Parathyroid adenoma (tissue), 2 donors: ENCODE data around the gene PDZRN3.

Experiments used
- H2AFZ ChIP-seq: fragments of 300-600 bp; sonication (generic); one replicate; pipeline ENCODE4 v1.7.0; 2017; ENCODE audit warnings: antibody characterized with exemption, mild to moderate bottlenecking
- H3K27ac ChIP-seq: fragments of 300-600 bp; sonication (generic); one replicate; pipeline ENCODE4 v1.7.0; 2017
- H3K27me3 ChIP-seq: fragments of 300-600 bp; sonication (generic); one replicate; pipeline ENCODE4 v1.7.0; 2017; ENCODE audit warnings: low read length; ENCODE audit not compliant: control insufficient read depth, insufficient read depth
- H3K36me3 ChIP-seq: fragments of 300-600 bp; sonication (generic); one replicate; pipeline ENCODE4 v1.7.0; 2017; ENCODE audit warnings: low read length; ENCODE audit not compliant: control insufficient read depth, insufficient read depth
- H3K4me1 ChIP-seq: fragments of 300-600 bp; sonication (generic); one replicate; pipeline ENCODE4 v1.7.0; 2017; ENCODE audit warnings: control low read depth
- H3K4me2 ChIP-seq: fragments of 300-600 bp; sonication (generic); one replicate; pipeline ENCODE4 v1.7.0; 2017; ENCODE audit warnings: low read length
- H3K4me3 ChIP-seq: fragments of 300-600 bp; sonication (generic); one replicate; pipeline ENCODE4 v1.7.0; 2017; ENCODE audit warnings: low read depth, low read length
- H3K79me2 ChIP-seq: fragments of 300-600 bp; sonication (generic); one replicate; pipeline ENCODE4 v1.7.0; 2017; ENCODE audit warnings: control low read depth
- H3K9ac ChIP-seq: fragments of 300-600 bp; sonication (generic); one replicate; pipeline ENCODE4 v1.7.0; 2017; ENCODE audit warnings: mild to moderate bottlenecking
- H3K9me3 ChIP-seq: fragments of 300-600 bp; sonication (generic); one replicate; pipeline ENCODE4 v1.7.0; 2017; ENCODE audit warnings: low read length; ENCODE audit not compliant: control insufficient read depth
- CTCF ChIP-seq: fragments of 300-600 bp; sonication (generic); IDR thresholded peaks from one replicate; pipeline ENCODE4 v1.7.0; 2017; ENCODE audit warnings: antibody characterized with exemption, mild to moderate bottlenecking
- donor health status: primary hyperparathyroidism.

Gene PDZRN3

DNA sequence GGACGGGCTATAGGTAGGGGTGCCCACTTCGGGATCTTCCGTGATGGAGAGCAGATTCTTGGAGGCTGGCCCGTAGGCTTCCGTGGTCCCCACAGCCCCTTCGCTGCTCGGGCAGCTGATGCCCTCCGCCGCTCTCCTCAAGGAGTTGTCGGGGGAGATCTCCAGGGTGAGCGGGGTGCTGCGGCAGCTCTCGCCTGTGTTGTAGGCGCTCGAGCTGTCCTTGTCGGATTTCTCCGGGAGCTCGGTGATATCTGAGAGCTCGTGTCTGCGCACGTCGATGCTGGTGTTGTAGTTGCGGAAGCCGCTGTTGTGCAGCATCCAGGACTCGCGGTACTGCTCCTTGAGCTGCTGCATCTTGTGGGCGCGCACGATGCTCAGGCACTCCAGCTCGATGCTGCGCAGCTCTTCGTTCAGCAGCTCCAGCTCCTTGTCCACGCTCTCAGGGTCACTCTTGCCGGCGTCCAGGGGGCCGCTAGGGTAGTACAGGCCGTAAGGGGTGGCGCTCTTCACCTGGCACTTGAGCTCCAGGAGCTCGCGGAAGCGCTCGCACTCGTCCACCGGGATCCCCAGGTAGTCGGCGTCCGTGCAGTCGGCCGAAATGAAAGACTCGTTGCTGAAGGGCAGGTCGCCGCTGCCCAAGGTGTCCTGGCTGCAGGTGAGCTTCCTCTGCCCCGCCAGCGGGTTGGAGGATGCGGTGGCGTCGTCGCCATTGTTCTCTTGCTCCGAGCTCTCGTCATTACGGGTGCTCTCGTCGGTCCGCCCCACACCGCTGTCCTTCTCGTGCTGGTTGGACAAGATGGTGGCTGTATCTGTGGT, 240.4 kb downstream of the PDZRN3 start:
- no peak for TF ChIP-seq CTCF

GRCh38 chr3:73383470-73384049, 241.2 kb downstream of the PDZRN3 start:
- Histone ChIP-seq H3K27me3 (no peaks in the 10 kb centered on the region), H3K27ac (no peak overlapping the region)

More for the DNA sequence above, 240.4 kb downstream of the PDZRN3 start:
- no peaks in the 10 kb centered on the region for H3K9me3 ChIP-seq
- H3K79me2 ChIP-seq: no peaks in the 10 kb centered on the region
- H3K27me3 ChIP-seq: no peaks in the 10 kb centered on the region
- H3K4me3 ChIP-seq: no peak overlapping the region
- no peak overlapping the region for H3K9ac ChIP-seq
- no peak overlapping the region for H2AFZ ChIP-seq
- H3K4me2 ChIP-seq: no peak overlapping the region
- no peaks in the 10 kb centered on the region for H3K4me1 ChIP-seq
- no peaks in the 10 kb centered on the region for H3K36me3 ChIP-seq
- no peak overlapping the region for H3K27ac ChIP-seq

GRCh38 chr3:73381551-73381950, 243.2 kb downstream of the PDZRN3 start:
- H3K9me3 ChIP-seq: no peaks in the 10 kb centered on the region
- H3K4me1 ChIP-seq: no peaks in the 10 kb centered on the region
- no peak overlapping the region for H2AFZ ChIP-seq
- no peaks in the 10 kb centered on the region for H3K79me2 ChIP-seq
- no peak overlapping the region for H3K4me3 ChIP-seq
- H3K4me2 ChIP-seq: no peak overlapping the region
- no peaks in the 10 kb centered on the region for H3K36me3 ChIP-seq
- no peak for TF ChIP-seq CTCF
- no peak overlapping the region for H3K9ac ChIP-seq
- no peak overlapping the region for H3K27ac ChIP-seq
- H3K27me3 ChIP-seq: no peaks in the 10 kb centered on the region

More at GRCh38 chr3:73383470-73384049, 241.2 kb downstream of the PDZRN3 start:
- Histone ChIP-seq H3K4me3 (no peak overlapping the region), H2AFZ (no peak overlapping the region), H3K4me1 (no peaks in the 10 kb centered on the region), H3K9me3 (no peaks in the 10 kb centered on the region), H3K79me2 (no peaks in the 10 kb centered on the region), H3K9ac (no peak overlapping the region), H3K4me2 (no peak overlapping the region), H3K36me3 (no peaks in the 10 kb centered on the region)
- TF ChIP-seq CTCF: no peak

GRCh38 chr3:73380735-73381532, 243.8 kb downstream of the PDZRN3 start:
- Histone ChIP-seq H3K27me3 (no peaks in the 10 kb centered on the region), H2AFZ (no peak overlapping the region), H3K36me3 (no peaks in the 10 kb centered on the region), H3K79me2 (no peaks in the 10 kb centered on the region), H3K9ac (no peak overlapping the region), H3K4me2 (no peak overlapping the region), H3K4me3 (no peak overlapping the region), H3K9me3 (no peaks in the 10 kb centered on the region), H3K4me1 (no peaks in the 10 kb centered on the region), H3K27ac (no peak overlapping the region)
- no peak for TF ChIP-seq CTCF
